GM12878 (cell line): ENCODE measurements around the gene METAP1D. TPM values are rescaled to one million over a fixed set of nuclear protein-coding genes. Genes with fewer than 3 reads are reported as not detected.

Experiments used
- ATAC-seq: fragments of 200-7000 bp; cut with Tn5 transposase; 3 replicates; pipeline ENCODE4 v1.9.1; 2020; ENCODE audit warnings: mild to moderate bottlenecking, moderate library complexity
- BruUV-seq: library from RNA; stranded (reverse); fragments of 400-500 nt; replicated peaks from 2 replicates; lab custom pipeline; 2021; lab: Mats Ljungman, UMichigan
- CTCF ChIA-PET: fragments of 300-600 bp; sonication (Branson Sonifier 250); formaldehyde crosslinking; extraction: SDS; loops from one replicate; lab custom pipeline; 2021; ENCODE audit warnings: inconsistent platforms; lab: Yijun Ruan, JAX
- POLR2A ChIA-PET: fragments of 350-600 bp; formaldehyde crosslinking; extraction: SDS; loops from one replicate; lab custom pipeline; 2021; ENCODE audit warnings: inconsistent platforms; lab: Charles Lee
- RAD21 ChIA-PET: fragments of 300-600 bp; sonication (Branson Sonifier 250); formaldehyde crosslinking; loops from one replicate; lab custom pipeline; 2023; ENCODE audit warnings: antibody characterized with exemption; ENCODE audit not compliant: unreplicated experiment; lab: Charles Lee
- SMC1A ChIA-PET: fragments of 300-600 bp; sonication (Branson Sonifier 250); formaldehyde crosslinking; loops from one replicate; lab custom pipeline; 2023; ENCODE audit not compliant: unreplicated experiment, uncharacterized antibody; lab: Charles Lee
- DNase-seq: peaks from one replicate; pipeline ENCODE4 v3.0.0-alpha.2; 2011; ENCODE audit warnings: low read depth, low spot score
- FAIRE-seq: peaks from 3 replicates; lab custom pipeline; 2011; peaks lifted over from hg19 to GRCh38; lab: Jason Lieb, UNC
- H2AFZ ChIP-seq: 2 replicates; pipeline ENCODE4 v1.6.0; 2011; ENCODE audit warnings: low read depth, low read length, control low read depth; ENCODE audit not compliant: control insufficient read depth
- H3K27ac ChIP-seq: 2 replicates; pipeline ENCODE4 v1.5.1; 2011; ENCODE audit warnings: control low read depth; ENCODE audit not compliant: control insufficient read depth, insufficient read depth
- H3K27me3 ChIP-seq, 2 experiments: replicated peaks in 1 of 2; 2 replicates each; pipeline versions ENCODE4 v1.6.0 to v1.6.1; 2011; ENCODE audit warnings: low read length in 1 of 2; ENCODE audit not compliant: control insufficient read depth in 2 of 2, insufficient read depth in 2 of 2
- H3K36me3 ChIP-seq, 2 experiments: 2 replicates each; pipeline ENCODE4 v1.5.1; 2011; ENCODE audit warnings: low read length in 1 of 2; ENCODE audit not compliant: control insufficient read depth in 2 of 2, insufficient read depth in 2 of 2
- H3K4me1 ChIP-seq: 2 replicates; pipeline ENCODE4 v1.6.1; 2011; ENCODE audit warnings: mild to moderate bottlenecking, low read length, moderate library complexity, mixed read lengths; ENCODE audit not compliant: control insufficient read depth, insufficient read depth
- H3K4me2 ChIP-seq: 2 replicates; pipeline ENCODE4 v1.6.0; 2011; ENCODE audit warnings: control low read depth; ENCODE audit not compliant: control insufficient read depth, insufficient read depth
- H3K4me3 ChIP-seq: fragments of 200-600 bp; sonication (generic); 2 replicates; pipeline ENCODE4 v1.5.1; 2016
- H3K79me2 ChIP-seq: 2 replicates; pipeline ENCODE4 v1.6.0; 2011; ENCODE audit warnings: low read length; ENCODE audit not compliant: control insufficient read depth, insufficient read depth
- H3K9ac ChIP-seq: 2 replicates; pipeline ENCODE4 v1.8.0; 2011; ENCODE audit warnings: low read length, control low read depth, mixed read lengths; ENCODE audit not compliant: control insufficient read depth, insufficient read depth
- H3K9me3 ChIP-seq: replicated peaks from 3 replicates; pipeline ENCODE4 v1.5.1; 2011; ENCODE audit warnings: mild to moderate bottlenecking, low read length; ENCODE audit not compliant: control insufficient read depth, insufficient read depth
- H4K20me1 ChIP-seq: 2 replicates; pipeline ENCODE4 v1.6.0; 2011; ENCODE audit not compliant: control insufficient read depth, insufficient read depth
- FOXK2 ChIP-seq: fragments of 450-650 bp; IDR thresholded peaks from 2 replicates; pipeline ENCODE4 v1.6.1; 2017; ENCODE audit warnings: mild to moderate bottlenecking, moderate library complexity
- HDGF ChIP-seq: fragments of 450-650 bp; IDR thresholded peaks from 2 replicates; pipeline ENCODE4 v1.6.1; 2016; ENCODE audit warnings: antibody characterized with exemption
- IKZF1 ChIP-seq: fragments of 450-650 bp; conservative IDR thresholded peaks from 2 replicates; pipeline ENCODE4 v1.6.1; 2017; ENCODE audit warnings: antibody characterized with exemption, mild to moderate bottlenecking
- MEF2B ChIP-seq: fragments of 450-650 bp; IDR thresholded peaks from 2 replicates; pipeline ENCODE4 v1.6.1; 2018; ENCODE audit warnings: mild to moderate bottlenecking, moderate library complexity; ENCODE audit not compliant: partially characterized antibody, poor library complexity, severe bottlenecking
- MYB ChIP-seq: fragments of 150-350 bp; IDR thresholded peaks from 2 replicates; pipeline ENCODE4 v1.6.1; 2014; ENCODE audit warnings: mild to moderate bottlenecking, low read depth, low read length, borderline replicate concordance
- NBN ChIP-seq: fragments of 450-650 bp; IDR thresholded peaks from 2 replicates; pipeline ENCODE4 v1.6.1; 2016
- NRF1 ChIP-seq: conservative IDR thresholded peaks from 2 replicates; pipeline ENCODE4 v1.6.1; 2011; ENCODE audit warnings: mild to moderate bottlenecking, low read depth, low read length, improper control_type of control experiment
- PAX8 ChIP-seq: fragments of 450-650 bp; IDR thresholded peaks from 2 replicates; pipeline ENCODE4 v1.6.1; 2017; ENCODE audit warnings: mild to moderate bottlenecking, moderate library complexity
- POLR2AphosphoS2 ChIP-seq: IDR thresholded peaks from 2 replicates; pipeline ENCODE4 v1.6.1; 2011; ENCODE audit warnings: low read depth, mild to moderate bottlenecking, low read length, improper control_type of control experiment, moderate library complexity
- RAD21 ChIP-seq: IDR thresholded peaks from 2 replicates; pipeline ENCODE4 v1.6.1; 2011; ENCODE audit warnings: mild to moderate bottlenecking, low read depth, low read length, moderate library complexity; ENCODE audit not compliant: insufficient read depth
- SP1 ChIP-seq: IDR thresholded peaks from one replicate; pipeline ENCODE4 v1.6.1; 2011; ENCODE audit warnings: low read depth, low read length
- TARDBP ChIP-seq: IDR thresholded peaks from 2 replicates; pipeline ENCODE4 v1.6.1; 2016; ENCODE audit warnings: borderline replicate concordance
- ZZZ3 ChIP-seq: IDR thresholded peaks from 2 replicates; pipeline ENCODE4 v1.6.1; 2011; ENCODE audit warnings: low read depth; ENCODE audit not compliant: control insufficient read depth, insufficient read length
- WGBS: methylation state at CpG from one replicate; pipeline ENCODE4 v1.1.6; 2016; ENCODE audit warnings: low lambda C conversion rate; ENCODE audit not compliant: insufficient replicate concordance, insufficient coverage; ENCODE audit errors: missing lambda C conversion rate; 5-methylcytosine and 5-hydroxymethylcytosine counted together
- in situ Hi-C: fragments of 300-500 bp; cut with MboI; formaldehyde crosslinking; loops from 9 replicates; pipeline ENCODE4 v1.14.3; 2018; ENCODE audit warnings: mixed read lengths
- intact Hi-C: fragments of 100-400 bp; cut with micrococcal nuclease; formaldehyde crosslinking; loops from one replicate; pipeline ENCODE4 v1.14.2; 2022; ENCODE audit not compliant: unreplicated experiment
- polyA plus RNA-seq, 11 experiments: library from polyadenylated mRNA; depleted of rRNA in 4 of 11; unstranded in 6 of 11; stranded (reverse) in 5 of 11; fragments of >200 nt; fragmentation: Nextera tagmentation in 4 of 11; fragmentation: Illumina TruSeq in 1 of 11; extraction: Ambion mirVana in 4 of 11; extraction: Trizol in 1 of 11; gene quantifications; 1 replicate in 1 of 11; 2 replicates in 10 of 11; pipeline versions ENCODE4 v1.2.1 to v1.2.3, GENCODE V29; 2011 to 2016; ENCODE audit warnings: inconsistent platforms in 2 of 11, missing spikeins in 2 of 11, low read depth in 1 of 11
- total RNA-seq, 4 experiments: library from RNA; depleted of rRNA in 3 of 4; stranded (reverse); fragments of >200 nt in 3 of 4; fragmentation: Illumina TruSeq in 1 of 4; extraction: Trizol in 1 of 4; gene quantifications; 2 replicates each; pipeline versions ENCODE4 v1.2.1 to v1.2.3, GENCODE V29; 2013 to 2021
- TF ChIP-seq, protein P1 (sequence below): fragments of 150-350 bp; IDR thresholded peaks from 2 replicates; pipeline ENCODE4 v1.6.1; 2014; ENCODE audit warnings: mild to moderate bottlenecking, low read depth, low read length
- TF ChIP-seq, protein P2 (sequence below): fragments of 450-650 bp; formaldehyde crosslinking; IDR thresholded peaks from 2 replicates; pipeline ENCODE4 v1.4.0; 2022; ENCODE audit warnings: mild to moderate bottlenecking, moderate library complexity
- TF ChIP-seq, protein P3 (sequence below): fragments of 450-650 bp; conservative IDR thresholded peaks from 2 replicates; pipeline ENCODE4 v1.6.1; 2017; ENCODE audit warnings: mild to moderate bottlenecking, moderate library complexity
- TF ChIP-seq, protein P4 (sequence below): fragments of 450-650 bp; IDR thresholded peaks from 2 replicates; pipeline ENCODE4 v1.6.1; 2016; ENCODE audit warnings: mild to moderate bottlenecking
- TF ChIP-seq, protein P5 (sequence below): IDR thresholded peaks from 2 replicates; pipeline ENCODE4 v1.6.1; 2011; ENCODE audit warnings: low read depth, mild to moderate bottlenecking, low read length, moderate library complexity, borderline replicate concordance; ENCODE audit errors: extremely low read depth

Gene METAP1D
- total and polyA plus RNA-seq, 10 of the 15 experiments (the other 5 are each of a cell fraction or from before 2014, with no cell fraction given) = 4.5 to 12.1 (median 7.8) TPM

DNA sequence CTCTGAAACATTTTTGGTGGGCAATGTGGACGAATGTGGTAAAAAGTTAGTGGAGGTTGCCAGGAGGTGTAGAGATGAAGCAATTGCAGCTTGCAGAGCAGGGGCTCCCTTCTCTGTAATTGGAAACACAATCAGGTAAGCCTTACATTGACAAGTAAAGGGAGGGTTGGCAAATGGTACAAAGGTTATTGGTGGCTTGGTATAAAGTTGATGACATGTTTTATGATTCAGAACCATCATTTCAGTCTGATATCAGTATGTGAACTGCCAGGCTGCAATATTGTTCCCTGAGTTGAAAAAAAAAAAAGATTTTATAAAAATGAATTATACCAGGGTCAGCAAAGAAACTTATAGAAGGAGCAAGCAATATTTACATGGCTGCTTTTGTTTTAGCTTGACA lies 71.2 kb downstream of the METAP1D start:
- RAD21 ChIA-PET = no interaction called here
- FAIRE-seq = no peak
- TF ChIP-seq MEF2B = no peak
- no peak for TF ChIP-seq POLR2AphosphoS2
- TF ChIP-seq, protein P1, sequence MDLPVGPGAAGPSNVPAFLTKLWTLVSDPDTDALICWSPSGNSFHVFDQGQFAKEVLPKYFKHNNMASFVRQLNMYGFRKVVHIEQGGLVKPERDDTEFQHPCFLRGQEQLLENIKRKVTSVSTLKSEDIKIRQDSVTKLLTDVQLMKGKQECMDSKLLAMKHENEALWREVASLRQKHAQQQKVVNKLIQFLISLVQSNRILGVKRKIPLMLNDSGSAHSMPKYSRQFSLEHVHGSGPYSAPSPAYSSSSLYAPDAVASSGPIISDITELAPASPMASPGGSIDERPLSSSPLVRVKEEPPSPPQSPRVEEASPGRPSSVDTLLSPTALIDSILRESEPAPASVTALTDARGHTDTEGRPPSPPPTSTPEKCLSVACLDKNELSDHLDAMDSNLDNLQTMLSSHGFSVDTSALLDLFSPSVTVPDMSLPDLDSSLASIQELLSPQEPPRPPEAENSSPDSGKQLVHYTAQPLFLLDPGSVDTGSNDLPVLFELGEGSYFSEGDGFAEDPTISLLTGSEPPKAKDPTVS = no peak
- no peak for TF ChIP-seq MYB
- TF ChIP-seq RAD21 = no peak
- TF ChIP-seq NBN = no peak
- TF ChIP-seq IKZF1 = no peak
- TF ChIP-seq, protein P2, sequence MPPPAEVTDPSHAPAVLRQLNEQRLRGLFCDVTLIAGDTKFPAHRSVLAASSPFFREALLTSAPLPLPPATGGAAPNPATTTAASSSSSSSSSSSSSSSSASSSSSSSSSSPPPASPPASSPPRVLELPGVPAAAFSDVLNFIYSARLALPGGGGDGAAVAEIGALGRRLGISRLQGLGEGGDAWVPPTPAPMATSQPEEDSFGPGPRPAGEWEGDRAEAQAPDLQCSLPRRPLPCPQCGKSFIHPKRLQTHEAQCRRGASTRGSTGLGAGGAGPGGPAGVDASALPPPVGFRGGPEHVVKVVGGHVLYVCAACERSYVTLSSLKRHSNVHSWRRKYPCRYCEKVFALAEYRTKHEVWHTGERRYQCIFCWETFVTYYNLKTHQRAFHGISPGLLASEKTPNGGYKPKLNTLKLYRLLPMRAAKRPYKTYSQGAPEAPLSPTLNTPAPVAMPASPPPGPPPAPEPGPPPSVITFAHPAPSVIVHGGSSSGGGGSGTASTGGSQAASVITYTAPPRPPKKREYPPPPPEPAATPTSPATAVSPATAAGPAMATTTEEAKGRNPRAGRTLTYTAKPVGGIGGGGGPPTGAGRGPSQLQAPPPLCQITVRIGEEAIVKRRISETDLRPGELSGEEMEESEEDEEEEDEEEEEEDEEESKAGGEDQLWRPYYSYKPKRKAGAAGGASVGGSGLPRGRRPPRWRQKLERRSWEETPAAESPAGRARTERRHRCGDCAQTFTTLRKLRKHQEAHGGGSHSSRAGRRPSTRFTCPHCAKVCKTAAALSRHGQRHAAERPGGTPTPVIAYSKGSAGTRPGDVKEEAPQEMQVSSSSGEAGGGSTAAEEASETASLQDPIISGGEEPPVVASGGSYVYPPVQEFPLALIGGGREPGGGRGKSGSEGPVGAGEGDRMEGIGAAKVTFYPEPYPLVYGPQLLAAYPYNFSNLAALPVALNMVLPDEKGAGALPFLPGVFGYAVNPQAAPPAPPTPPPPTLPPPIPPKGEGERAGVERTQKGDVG (CRISPR knock-in tag) = no peak
- no peak for TF ChIP-seq PAX8
- TF ChIP-seq TARDBP = no peak
- TF ChIP-seq NRF1 = no peak
- TF ChIP-seq, protein P3, sequence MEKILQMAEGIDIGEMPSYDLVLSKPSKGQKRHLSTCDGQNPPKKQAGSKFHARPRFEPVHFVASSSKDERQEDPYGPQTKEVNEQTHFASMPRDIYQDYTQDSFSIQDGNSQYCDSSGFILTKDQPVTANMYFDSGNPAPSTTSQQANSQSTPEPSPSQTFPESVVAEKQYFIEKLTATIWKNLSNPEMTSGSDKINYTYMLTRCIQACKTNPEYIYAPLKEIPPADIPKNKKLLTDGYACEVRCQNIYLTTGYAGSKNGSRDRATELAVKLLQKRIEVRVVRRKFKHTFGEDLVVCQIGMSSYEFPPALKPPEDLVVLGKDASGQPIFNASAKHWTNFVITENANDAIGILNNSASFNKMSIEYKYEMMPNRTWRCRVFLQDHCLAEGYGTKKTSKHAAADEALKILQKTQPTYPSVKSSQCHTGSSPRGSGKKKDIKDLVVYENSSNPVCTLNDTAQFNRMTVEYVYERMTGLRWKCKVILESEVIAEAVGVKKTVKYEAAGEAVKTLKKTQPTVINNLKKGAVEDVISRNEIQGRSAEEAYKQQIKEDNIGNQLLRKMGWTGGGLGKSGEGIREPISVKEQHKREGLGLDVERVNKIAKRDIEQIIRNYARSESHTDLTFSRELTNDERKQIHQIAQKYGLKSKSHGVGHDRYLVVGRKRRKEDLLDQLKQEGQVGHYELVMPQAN = no peak
- no peak for TF ChIP-seq SP1
- no peak for TF ChIP-seq HDGF
- no peak for TF ChIP-seq FOXK2
- TF ChIP-seq, protein P4, sequence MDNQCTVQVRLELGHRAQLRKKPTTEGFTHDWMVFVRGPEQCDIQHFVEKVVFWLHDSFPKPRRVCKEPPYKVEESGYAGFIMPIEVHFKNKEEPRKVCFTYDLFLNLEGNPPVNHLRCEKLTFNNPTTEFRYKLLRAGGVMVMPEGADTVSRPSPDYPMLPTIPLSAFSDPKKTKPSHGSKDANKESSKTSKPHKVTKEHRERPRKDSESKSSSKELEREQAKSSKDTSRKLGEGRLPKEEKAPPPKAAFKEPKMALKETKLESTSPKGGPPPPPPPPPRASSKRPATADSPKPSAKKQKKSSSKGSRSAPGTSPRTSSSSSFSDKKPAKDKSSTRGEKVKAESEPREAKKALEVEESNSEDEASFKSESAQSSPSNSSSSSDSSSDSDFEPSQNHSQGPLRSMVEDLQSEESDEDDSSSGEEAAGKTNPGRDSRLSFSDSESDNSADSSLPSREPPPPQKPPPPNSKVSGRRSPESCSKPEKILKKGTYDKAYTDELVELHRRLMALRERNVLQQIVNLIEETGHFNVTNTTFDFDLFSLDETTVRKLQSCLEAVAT = no peak
- TF ChIP-seq ZZZ3 = no peak
- TF ChIP-seq, protein P5, sequence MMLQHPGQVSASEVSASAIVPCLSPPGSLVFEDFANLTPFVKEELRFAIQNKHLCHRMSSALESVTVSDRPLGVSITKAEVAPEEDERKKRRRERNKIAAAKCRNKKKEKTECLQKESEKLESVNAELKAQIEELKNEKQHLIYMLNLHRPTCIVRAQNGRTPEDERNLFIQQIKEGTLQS = no peak

More for the DNA sequence above, 71.2 kb downstream of the METAP1D start:
- ChIA-PET SMC1A (no interaction called here), POLR2A (no interaction called here), CTCF (no interaction called here)
- whole genome bisulfite sequencing = 50% methylated on average over 1 of the region's 1 CpG
- 0 out of 4 replicates have a peak, but pooled peaks cover 0 to 3% of the 10 kb centered on the region in 2 experiments for H3K36me3 ChIP-seq
- H3K4me1 ChIP-seq = no peaks in the 10 kb centered on the region
- no peaks in the 10 kb centered on the region for H4K20me1 ChIP-seq
- no peaks in the 10 kb centered on the region for H3K79me2 ChIP-seq
- intact Hi-C loops = no loop called here
- no peak for ATAC-seq
- no peak overlapping the region for H3K4me2 ChIP-seq
- no peak overlapping the region for H3K9ac ChIP-seq
- BruUV-seq = no TSS peak
- DNase-seq = no peak
- H3K4me3 ChIP-seq = no peak overlapping the region
- in situ Hi-C loops = no loop called here
- H2AFZ ChIP-seq = no peak overlapping the region
- no peaks in the 10 kb centered on the region for H3K27me3 ChIP-seq
- no peak overlapping the region for H3K27ac ChIP-seq
- no peaks in the 10 kb centered on the region for H3K9me3 ChIP-seq
